Breast epithelium (tissue), 4 donors: ENCODE data around the gene ELP1. TPM values are rescaled to one million over a fixed set of nuclear protein-coding genes. Genes with fewer than 3 reads are reported as not detected.
A peak's percentile ranks its signal among the peaks of the same experiment; 100 is the strongest.
"Not testable (repeated sequence)": the region's sequence is repeated elsewhere in the genome, so short reads cannot be mapped to it uniquely, and the experiment has no call there.

Source experiments
- DNase-seq, 2 donors: peaks; one replicate each; pipeline ENCODE4 v3.0.0-alpha.2; 2019; ENCODE audit warnings: low spot score in 2 of 2
- H3K27ac ChIP-seq, 2 donors: fragments of 200-600 bp; sonication (generic) in 1 of 2; one replicate each; pipeline ENCODE4 v1.5.1; 2016 to 2019; ENCODE audit warnings: mild to moderate bottlenecking in 1 of 2
- H3K27me3 ChIP-seq, 2 donors: fragments of 200-600 bp; sonication (generic) in 1 of 2; one replicate each; pipeline versions ENCODE4 v1.5.1 to v1.6.0; 2017 to 2019; ENCODE audit warnings: control low read depth in 1 of 2, mild to moderate bottlenecking in 1 of 2
- H3K36me3 ChIP-seq: fragments of 200-600 bp; one replicate; pipeline ENCODE4 v1.5.1; 2019
- H3K4me1 ChIP-seq, 2 donors: fragments of 200-600 bp; sonication (generic); one replicate each; pipeline ENCODE4 v1.5.1; 2016 to 2019; ENCODE audit warnings: control low read depth in 1 of 2
- H3K4me3 ChIP-seq, 3 donors: fragments of 200-600 bp; sonication (generic); 1 replicate in 2 of 3; 2 replicates in 1 of 3; pipeline ENCODE4 v1.5.1; 2016 to 2019; ENCODE audit warnings: mild to moderate bottlenecking in 3 of 3, moderate library complexity in 2 of 3
- H3K9me3 ChIP-seq, 2 donors: fragments of 200-600 bp; sonication (generic) in 1 of 2; one replicate each; pipeline ENCODE4 v1.5.1; 2016 to 2019; ENCODE audit warnings: control low read depth in 1 of 2
- POLR2A ChIP-seq: fragments of 450-650 bp; IDR thresholded peaks from one replicate; pipeline ENCODE4 v1.6.1; 2016; ENCODE audit warnings: antibody characterized with exemption, mild to moderate bottlenecking, moderate library complexity
- POLR2AphosphoS5 ChIP-seq, 3 donors: sonication (generic); formaldehyde crosslinking; IDR thresholded peaks; one replicate each; pipeline ENCODE4 v1.6.1; 2017; ENCODE audit warnings: antibody characterized with exemption in 3 of 3
- intact Hi-C: fragments of 100-400 bp; cut with DNase I; formaldehyde crosslinking; loops from one replicate; pipeline ENCODE4 v1.15.1; 2023; ENCODE audit warnings: low total_unique reads
- total RNA-seq, 3 donors: library from RNA; depleted of rRNA; stranded (reverse); fragments of >200 nt; gene quantifications; one replicate each; pipeline ENCODE4 v1.1.0, GENCODE V29; 2016
- TF ChIP-seq, protein P1 (sequence below), 3 donors: fragments of 450-650 bp; IDR thresholded peaks; one replicate each; pipeline ENCODE4 v1.5.1; 2016 to 2017; ENCODE audit warnings: antibody characterized with exemption in 3 of 3, mild to moderate bottlenecking in 3 of 3, moderate library complexity in 3 of 3

ELP1 gene
- total RNA-seq, 3 donors from 2014 or later, result 18.2 to 27.8 (median 22.6) TPM

DNA sequence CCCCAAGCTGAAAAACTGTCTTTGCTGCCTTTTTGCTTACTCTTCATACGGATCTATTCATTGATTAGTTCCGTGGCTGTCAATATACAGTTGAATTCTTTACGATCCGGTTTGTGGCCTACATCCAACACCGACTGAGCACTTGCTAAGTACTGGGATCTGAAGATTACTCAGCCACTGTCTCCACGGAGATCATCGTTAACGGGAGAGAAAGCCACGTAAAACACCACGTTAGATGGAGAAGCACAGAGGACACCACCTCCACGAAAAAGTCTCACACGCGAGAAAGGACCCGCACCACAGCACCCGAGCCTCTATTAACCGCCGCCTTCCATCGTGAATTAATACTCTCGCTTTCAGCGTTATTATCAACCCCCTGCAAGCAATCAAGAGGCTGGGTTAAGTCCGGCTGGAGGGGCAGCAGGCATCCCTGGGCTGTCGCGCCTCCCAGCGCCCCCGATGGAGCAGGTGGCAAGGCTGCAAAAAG lies 650 bp downstream of the ELP1 start:
- Histone ChIP-seq H3K27ac (peak overlapping the region; percentile 95), H3K27me3 (no peaks in the 10 kb centered on the region), H3K4me3 (peak overlapping the region; percentile 75 to 85 (median 83)), H3K4me1 (peaks cover 0 to 10% of the 10 kb centered on the region in 2 donors), H3K36me3 (no peaks in the 10 kb centered on the region), H3K9me3 (no peaks in the 10 kb centered on the region)
- TF ChIP-seq POLR2AphosphoS5 (IDR thresholded peaks at IDR 0.05), result no peak
- DNase-seq, result no peak
- intact Hi-C loops, result loop anchor here (5.0 kb wide), 1 partner anchor 381 kb away; no protein-coding TSS in a partner anchor

DNA sequence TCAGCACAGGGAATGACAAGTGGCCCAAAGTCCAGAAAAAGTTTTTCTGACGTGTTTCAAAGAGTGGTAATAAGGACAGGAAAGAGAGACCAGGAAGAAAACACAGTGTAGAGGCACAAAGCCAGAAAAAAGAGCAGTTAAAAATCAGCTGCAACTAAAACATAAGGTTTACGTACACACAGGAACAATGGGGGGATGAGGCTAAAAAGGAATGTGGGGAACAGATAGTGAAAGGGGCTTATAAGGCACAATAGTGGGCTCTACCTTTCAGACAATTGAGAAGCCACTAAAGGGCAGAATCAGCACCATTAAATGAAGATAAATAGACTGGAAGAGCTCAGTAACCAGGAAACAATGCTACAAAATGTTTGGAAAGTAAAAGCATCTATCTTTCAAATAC lies 5.5 kb downstream of the ELP1 start:
- Histone ChIP-seq H3K36me3 (no peaks in the 10 kb centered on the region), H3K27me3 (no peaks in the 10 kb centered on the region), H3K4me3 (no peak overlapping the region), H3K27ac (no peak overlapping the region), H3K9me3 (no peaks in the 10 kb centered on the region), H3K4me1 (peaks cover 0 to 10% of the 10 kb centered on the region in 2 donors)
- intact Hi-C loops, result no loop called here
- no peak for DNase-seq
- TF ChIP-seq POLR2AphosphoS5 (IDR thresholded peaks at IDR 0.05), result no peak
- TF ChIP-seq POLR2A, result no peak
- TF ChIP-seq, protein P1, sequence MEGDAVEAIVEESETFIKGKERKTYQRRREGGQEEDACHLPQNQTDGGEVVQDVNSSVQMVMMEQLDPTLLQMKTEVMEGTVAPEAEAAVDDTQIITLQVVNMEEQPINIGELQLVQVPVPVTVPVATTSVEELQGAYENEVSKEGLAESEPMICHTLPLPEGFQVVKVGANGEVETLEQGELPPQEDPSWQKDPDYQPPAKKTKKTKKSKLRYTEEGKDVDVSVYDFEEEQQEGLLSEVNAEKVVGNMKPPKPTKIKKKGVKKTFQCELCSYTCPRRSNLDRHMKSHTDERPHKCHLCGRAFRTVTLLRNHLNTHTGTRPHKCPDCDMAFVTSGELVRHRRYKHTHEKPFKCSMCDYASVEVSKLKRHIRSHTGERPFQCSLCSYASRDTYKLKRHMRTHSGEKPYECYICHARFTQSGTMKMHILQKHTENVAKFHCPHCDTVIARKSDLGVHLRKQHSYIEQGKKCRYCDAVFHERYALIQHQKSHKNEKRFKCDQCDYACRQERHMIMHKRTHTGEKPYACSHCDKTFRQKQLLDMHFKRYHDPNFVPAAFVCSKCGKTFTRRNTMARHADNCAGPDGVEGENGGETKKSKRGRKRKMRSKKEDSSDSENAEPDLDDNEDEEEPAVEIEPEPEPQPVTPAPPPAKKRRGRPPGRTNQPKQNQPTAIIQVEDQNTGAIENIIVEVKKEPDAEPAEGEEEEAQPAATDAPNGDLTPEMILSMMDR (IDR thresholded peaks at IDR 0.05), result no peak

DNA sequence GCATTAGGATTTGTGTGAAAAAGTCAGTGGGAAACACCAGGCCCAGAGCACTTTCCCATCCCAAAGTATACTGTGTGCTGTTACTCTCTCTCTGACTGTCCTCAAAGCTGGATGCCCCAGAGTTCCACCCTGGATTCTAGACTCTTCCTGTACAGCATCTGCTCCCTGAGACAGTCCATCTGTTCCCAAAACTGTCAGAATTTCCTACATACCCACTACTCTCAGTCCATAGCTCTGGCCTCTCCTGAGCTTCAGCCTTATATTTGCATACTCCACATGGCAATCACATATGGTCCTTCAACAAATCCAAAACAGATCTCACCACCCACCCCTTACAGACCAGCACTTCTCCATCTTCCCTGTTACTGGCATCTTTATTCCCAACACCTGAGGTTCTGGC lies 9.5 kb downstream of the ELP1 start:
- no peaks in the 10 kb centered on the region for H3K27me3 ChIP-seq
- intact Hi-C loops, result no loop called here
- H3K4me3 ChIP-seq, result no peak overlapping the region
- no peaks in the 10 kb centered on the region for H3K36me3 ChIP-seq
- no peak for DNase-seq
- no peak for TF ChIP-seq POLR2A
- TF ChIP-seq, protein P1 (IDR thresholded peaks at IDR 0.05), result no peak
- no peak for TF ChIP-seq POLR2AphosphoS5 (IDR thresholded peaks at IDR 0.05)
- H3K27ac ChIP-seq, result no peak overlapping the region
- no peaks in the 10 kb centered on the region for H3K9me3 ChIP-seq
- H3K4me1 ChIP-seq, result no peaks in the 10 kb centered on the region

DNA sequence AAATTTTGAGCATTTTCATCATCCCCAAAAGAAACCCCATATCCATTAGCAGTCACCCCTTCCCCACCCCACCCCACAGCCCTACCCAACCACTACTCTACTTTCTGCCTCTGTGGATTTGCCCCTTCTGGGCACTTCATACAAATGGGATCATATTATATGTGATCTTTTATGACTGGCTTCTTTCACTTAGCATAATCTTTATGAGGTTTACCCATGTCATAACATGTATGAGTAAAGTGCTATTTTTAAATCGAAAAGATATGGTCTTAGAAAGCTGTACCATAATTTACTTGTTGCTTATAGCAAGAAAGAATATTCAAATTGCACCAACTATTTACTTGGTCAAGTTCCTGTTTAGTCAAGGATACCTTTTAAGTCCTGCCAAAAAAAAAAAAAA lies 12.7 kb downstream of the ELP1 start:
- no peak for DNase-seq
- Histone ChIP-seq H3K4me1 (no peaks in the 10 kb centered on the region), H3K27me3 (no peaks in the 10 kb centered on the region), H3K27ac (no peak overlapping the region), H3K36me3 (peaks cover 3% of the 10 kb centered on the region), H3K4me3 (no peak overlapping the region), H3K9me3 (no peaks in the 10 kb centered on the region)
- intact Hi-C loops, result no loop called here
- TF ChIP-seq POLR2AphosphoS5 (IDR thresholded peaks at IDR 0.05), result no peak
- TF ChIP-seq, protein P1 (IDR thresholded peaks at IDR 0.05), result no peak
- no peak for TF ChIP-seq POLR2A

DNA sequence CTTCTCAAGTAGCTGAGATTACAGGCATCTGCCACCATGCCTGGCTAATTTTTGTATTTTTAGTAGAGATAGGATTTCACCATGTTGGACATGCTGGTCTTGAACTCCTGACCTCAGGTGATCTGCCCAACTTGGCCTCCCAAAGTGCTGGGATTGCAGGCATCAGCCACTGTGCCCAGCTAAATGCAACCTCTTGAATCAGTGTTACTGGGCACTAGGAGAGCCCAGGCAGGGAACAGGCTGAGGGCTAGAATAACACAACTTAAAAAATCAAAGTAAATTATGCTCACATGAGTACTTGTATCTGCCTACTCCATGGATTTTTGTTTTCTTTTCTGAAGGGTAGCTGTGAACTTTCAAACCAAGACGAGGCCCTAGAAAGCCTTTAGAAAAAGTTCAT lies 13.5 kb downstream of the ELP1 start:
- H3K4me3 ChIP-seq, H3K27ac ChIP-seq, DNase-seq, H3K36me3 ChIP-seq, H3K9me3 ChIP-seq, H3K27me3 ChIP-seq, intact Hi-C loops, H3K4me1 ChIP-seq: not testable (repeated sequence)

DNA sequence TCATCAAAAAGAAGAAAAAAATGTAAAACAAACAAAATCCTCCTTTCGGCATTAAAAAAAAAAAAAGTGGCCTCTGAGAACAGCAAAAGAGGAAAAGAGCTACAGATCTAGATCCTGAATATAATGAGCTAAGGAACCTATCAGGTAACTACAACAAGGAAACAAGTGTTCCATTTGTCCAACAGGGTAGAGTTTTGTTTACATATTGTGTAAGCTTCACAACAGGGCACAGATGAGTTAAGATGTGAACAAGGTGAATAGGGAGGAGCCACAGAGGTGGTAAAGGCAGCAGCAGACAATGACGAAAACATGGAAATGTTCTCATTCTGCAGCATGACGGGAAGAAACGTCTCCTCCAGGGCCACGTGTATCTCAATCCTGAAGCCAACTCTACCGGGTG lies 14.4 kb downstream of the ELP1 start:
- intact Hi-C loops, result no loop called here
- Histone ChIP-seq H3K27ac (no peak overlapping the region), H3K4me3 (no peak overlapping the region), H3K27me3 (no peaks in the 10 kb centered on the region), H3K9me3 (no peaks in the 10 kb centered on the region), H3K4me1 (no peaks in the 10 kb centered on the region), H3K36me3 (peaks cover 3% of the 10 kb centered on the region)
- no peak for TF ChIP-seq POLR2A
- no peak for TF ChIP-seq POLR2AphosphoS5 (IDR thresholded peaks at IDR 0.05)
- TF ChIP-seq, protein P1 (IDR thresholded peaks at IDR 0.05), result no peak
- no peak for DNase-seq
